RPMI8226 (cell line): ENCODE measurements around the gene IL25.

Experiments
- DNase-seq: peaks from one replicate; pipeline ENCODE4 v3.0.0-alpha.2; 2015

Gene IL25

DNA sequence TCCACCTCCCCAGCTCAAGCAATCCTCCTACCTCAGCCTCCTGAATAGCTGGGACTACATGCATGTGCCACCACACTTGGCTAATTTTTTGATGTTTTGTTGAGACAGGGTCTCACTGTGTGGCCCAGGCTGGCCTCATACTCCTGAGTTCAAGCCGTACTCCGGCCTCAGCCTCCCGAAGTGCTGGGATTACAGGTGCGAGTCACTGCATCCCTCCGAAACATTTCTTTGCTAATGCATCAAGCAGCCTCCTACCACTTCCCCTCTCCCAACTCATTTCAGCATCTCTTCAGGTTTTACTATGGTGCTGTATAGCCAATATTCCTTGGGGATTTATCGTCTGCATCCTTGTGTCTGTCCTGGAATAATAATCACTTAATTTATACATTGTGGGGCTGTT is 17.6 kb upstream of the IL25 start:
- DNase-seq = no peak

DNA sequence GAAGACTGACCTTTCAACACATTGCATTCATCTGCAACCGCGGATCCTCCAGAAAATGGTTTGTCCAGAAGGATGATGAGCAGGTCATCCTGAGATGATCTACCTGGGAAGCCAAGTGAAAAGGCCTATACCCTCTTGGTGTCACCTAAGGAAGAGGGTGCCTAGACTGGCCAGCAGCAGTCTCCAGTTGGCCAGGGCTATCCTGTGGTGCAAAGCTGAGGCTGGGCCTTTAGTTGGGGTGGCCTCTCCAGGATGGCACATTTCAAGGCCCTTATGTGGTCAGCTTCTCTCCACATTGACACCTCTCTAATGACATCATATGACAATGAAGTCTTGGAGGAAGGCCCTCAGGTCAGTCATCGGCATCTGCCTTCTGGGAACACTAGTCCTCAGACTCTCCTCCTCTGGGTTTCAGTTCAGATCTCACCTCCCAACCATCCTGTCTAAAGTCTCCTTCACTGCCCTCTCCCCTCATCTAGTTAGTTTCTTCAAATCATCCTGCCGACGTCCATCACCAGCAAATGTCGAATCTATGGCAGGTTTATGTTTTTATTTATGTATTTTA is 16.7 kb upstream of the IL25 start:
- peak; percentile 1 for DNase-seq

DNA sequence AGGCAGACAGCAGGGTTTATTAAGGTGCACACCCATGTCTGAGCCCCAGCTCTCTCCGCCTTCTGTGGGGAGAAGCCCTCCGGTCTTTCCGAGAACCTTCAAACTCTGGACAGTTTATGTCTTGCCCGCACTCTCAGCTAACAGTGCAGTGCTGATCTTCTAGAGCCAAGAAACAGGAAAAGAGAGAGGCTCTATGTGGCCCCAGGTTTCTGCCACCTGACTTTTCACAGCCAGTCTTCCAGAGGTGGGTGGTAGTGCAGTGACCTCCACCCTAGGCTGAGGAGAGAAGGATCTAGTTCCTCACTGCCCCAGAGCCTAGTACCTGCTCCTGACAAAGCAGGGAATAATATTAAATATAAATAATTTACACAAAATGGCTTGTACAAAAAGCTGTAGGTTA is 15.9 kb upstream of the IL25 start:
- no peak for DNase-seq

DNA sequence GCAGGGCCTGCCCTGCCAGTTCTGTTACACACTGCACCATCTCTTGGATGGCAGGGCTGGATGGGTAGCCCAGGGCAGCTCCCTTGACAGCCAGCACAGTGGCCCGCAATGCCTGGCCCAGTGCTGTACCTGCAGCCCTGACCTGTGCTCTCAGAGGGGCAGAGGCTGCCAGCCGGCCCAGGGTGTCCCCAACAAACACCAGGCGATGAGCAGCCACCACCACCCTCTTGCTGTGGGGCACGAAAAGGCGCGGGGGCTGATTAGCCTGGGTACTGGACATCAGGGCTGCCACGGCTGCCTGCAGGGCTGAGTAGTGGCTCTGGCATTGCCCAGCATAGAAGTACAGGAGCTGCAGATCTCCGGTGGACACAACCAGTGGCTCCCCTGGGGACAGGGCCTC is 15.3 kb upstream of the IL25 start:
- DNase-seq = no peak

DNA sequence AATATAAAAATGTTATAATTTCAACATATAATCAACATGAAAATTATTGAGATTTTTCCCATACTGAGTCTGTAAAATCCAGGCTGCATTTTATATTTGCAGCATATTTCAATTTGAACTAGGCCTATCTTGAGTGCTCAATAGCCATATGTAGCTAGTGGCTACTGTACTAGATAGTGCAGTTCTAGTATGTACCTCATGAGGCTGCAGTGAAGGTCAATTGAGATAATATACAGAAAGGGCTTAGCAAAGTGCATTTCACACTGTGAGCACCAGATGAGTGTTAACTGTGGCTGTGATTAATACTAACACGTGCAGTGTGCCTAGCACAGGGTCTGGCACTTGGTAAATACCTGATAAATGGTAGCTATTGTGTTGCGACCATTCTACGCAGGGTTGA is 14.6 kb upstream of the IL25 start:
- DNase-seq = peak; percentile 7

DNA sequence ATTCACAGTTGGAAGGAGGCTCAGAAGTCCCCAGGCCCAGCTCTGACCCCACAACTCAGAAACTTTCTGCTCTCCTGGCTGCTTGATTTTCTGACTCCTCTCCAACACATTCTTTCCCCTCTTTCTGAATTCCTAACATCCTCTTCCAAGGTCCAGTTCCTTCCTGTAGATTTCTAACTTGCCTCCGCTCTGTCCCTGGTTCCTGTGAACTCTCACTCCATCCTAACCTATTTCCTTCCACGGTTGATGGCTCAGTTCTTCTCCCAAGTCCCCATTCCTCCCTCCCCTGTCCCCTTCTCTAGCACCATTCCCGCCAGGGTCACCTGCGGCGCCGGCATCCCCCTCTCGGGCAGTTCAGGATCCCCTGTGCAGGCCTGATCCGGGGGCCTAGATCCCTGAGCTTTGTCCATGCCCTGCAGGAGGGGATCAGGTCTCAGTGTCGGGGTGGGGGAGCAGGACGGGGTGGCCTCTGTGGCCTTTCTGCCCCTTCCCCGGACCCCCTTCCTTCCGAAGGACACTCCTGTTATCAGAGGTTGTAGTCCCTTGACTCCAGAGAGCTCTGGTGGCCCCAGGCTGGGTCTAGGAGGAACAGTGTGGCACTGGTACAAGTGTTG is 13.9 kb upstream of the IL25 start:
- DNase-seq = no peak

DNA sequence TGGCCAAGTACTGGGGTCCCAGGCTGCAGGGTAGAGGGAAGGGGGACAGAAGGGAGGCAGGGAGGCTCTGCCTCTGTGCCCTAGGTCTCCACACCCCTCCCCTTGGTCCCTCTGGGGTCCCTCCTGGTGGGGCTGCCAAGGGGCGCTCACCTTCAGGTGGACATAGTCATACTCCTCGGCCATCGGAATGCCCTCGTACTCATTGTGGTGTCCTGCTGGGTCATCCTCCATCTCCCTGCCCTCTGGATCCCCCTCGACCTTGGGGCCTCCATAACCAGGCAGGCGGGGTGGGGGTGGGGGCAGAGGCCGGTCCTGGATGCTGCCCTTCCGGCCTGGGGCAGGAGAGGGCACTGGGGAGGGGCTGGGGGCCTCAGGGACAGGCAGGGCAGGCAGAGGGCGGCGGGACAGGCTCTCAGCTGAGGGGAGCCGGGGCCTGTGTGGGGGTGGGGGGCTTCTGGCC is 13.4 kb upstream of the IL25 start:
- no peak for DNase-seq

DNA sequence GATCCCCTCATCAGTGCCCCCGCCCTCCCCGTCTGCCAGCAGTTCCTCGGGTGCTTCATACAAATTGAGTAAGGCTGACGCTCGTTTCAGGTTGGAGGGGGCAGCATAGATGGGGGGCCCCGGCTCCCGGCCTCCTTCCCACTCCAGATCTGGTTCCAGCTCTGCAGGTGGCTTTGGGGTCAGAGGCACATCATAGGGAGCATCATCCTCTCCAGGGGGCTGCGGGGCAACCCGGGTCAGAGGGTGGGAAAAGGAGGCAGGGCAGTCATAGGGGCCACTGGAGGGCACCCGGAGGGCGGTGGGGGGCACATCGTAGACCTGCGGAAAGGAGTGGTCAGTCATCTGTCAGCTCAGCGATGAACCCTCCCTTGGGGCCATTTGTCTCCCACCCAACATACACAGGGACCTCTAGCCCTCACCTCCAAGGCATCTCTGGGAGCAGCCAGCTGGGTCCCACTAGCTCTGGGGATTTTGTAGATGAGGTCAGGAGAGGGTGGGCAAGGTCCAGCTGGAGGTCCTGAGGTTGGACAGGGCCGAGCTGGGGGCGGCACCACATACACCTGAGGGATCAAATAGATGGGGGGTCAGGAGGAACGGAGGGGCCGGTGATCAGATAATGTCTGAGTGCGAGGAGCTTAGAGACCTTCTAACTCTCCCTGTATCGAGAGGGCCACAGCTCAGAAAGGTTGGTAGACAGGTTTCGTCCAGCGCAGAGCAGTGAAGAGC is 12.7 kb upstream of the IL25 start:
- no peak for DNase-seq

DNA sequence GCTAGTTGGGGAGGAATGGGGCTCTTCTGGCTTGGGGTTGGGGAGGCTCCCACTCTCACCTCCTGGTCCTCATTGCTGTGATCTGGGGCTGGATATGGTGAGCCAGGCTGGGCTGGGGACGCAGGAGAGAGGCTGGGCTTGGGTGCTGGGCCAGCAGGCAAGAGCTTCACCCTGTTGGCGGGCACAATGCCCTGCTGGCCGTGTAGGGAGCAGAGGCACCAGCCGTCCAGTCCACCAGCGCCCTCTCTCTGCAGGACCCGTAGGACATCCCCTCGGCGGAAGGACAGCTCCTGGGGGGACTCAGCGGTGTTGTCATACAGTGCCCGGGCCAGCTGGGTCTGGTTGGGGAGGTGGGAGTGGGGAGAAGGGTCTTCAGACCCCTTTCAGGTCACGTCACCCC is 12.1 kb upstream of the IL25 start:
- DNase-seq = peak; percentile 47

DNA sequence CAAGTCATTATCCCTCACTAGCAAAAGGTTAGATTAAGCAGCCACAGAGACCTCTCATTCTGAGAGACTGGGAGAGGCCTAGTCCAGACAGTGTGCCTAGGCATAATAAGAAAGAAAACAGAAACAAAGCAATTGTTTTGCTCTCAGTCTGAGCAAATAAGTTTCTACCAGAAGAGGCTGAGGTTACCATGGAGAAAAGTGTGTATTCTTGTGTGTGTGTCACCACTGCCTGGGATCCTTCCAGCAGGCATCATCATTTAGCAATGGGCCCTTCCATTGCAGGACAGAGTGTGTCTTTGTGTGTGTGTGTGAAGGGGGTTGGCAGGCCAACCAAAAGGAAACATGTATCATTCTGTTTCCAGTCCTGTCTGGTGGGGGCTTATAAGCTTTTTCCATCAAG is 11.3 kb upstream of the IL25 start:
- DNase-seq = no peak

DNA sequence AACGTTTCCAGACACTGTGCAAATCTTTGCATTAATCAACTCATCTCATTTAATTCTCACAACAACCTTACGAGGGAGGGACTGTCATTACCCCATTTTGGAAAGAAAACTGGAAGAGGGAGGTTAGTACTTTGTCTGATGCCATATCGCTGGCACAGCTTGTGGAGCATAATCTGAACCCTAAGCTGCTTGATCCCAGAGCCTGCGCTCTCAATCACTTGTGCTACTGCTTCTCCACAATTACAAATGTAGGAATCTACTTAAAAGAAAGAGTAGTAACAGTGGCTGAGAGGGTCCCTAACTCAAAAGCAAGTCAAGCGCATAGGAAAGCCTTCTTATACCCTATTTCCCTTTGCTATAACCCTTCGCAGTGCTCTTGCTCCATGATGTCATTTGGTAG is 10.8 kb upstream of the IL25 start:
- DNase-seq = no peak

DNA sequence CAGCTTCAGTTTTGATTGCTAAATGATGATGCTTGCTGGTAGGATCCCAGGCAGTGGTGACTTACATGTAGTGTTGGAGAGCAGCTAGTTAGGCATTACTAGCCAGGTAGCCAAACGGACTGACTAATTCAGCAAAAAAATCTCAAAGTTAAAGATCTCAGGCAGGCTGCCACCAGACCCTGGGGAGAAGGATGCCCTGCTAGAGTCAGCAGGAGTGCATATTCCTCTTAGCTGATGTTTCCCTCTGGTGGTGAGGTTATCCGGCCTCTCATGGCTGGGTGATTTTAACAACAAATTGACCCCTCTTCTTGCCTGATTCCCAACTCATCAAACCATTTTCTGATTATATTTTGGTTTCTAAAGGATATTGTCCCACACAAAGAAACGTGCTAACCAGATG is 10.4 kb upstream of the IL25 start:
- peak; percentile 32 for DNase-seq

DNA sequence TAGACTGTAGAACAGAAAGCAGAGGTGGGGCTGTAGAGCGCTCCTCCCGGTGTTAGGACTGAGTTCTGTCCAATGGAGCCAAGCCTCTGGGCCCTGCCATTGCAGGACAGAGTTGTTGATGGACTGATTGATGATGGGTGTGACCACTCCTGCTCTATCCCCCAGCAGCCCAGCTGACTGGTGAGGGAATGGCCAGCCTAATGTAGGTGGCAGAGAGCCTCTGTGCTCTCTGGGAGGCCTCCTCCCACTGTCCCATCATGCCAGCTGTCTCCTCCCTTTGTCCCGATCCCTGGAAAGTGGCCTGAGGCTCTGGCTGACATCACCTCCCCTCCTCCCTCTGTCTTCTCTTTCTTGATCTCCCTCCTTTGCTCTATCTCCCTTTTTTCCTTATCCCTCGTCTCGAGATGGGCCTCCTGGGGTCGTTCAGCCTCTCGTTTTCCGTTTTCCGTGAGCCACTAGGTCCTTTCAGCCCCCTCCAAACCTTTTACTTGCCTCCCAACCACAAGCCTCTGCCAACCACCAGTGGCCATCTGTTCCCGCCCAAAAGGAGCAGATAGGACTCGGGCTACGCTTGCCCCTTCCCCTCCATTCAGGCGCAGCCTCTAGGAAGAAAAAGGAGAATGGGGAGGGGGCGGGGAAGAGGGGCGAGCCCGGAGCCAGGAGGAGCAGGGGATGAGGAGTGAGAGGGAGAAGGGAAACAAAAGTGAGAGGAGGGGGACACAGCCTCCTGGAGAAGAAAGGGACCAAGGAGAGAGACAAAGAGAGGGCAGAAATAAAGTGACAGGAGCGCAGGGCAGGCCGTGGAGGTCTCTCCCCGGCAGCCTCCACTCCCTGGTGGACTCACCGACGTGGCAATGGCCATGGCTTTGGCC is 8.2 kb upstream of the IL25 start:
- no peak for DNase-seq

DNA sequence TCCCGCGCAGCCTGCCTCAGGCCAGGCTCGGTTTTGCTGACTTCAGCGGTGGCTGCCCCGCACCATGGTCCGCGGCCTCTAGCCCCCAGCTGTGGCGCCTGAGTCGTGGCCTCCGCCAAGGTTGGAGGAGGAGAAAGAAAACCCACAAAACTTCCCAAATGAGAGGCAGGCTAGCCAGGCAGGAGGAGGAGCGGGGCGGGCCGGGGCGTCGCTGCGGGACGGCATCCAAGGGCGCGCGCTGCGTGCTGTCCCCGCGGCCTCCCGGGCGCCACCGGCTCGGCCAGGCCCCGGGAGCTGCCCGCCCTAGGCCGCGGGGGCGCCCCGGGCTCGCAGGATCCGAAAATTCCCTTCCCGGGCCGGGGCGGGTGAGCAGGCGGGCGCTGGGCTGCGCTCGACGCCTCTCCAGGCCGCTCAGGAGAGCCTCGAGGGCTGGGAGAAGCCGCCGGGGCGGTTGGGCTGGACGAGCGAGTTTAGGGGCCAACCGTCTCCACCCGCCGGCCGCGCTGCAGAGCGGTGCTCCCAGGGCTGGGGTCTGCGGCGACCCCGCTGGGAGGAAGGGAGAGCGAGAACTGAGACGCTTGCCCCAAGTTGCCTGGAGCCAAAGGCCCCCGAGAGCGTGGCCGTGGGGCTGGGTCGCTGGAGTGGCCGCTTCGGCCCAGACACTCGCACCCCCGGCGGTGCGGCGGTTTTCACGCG is 7.4 kb upstream of the IL25 start, which contains the start of gene EFS:
Gene EFS (minus strand): TSS at position 137 of the 696 bp plus-strand sequence. CDS start 147 bp downstream, outside the sequence.
- DNase-seq = no peak

DNA sequence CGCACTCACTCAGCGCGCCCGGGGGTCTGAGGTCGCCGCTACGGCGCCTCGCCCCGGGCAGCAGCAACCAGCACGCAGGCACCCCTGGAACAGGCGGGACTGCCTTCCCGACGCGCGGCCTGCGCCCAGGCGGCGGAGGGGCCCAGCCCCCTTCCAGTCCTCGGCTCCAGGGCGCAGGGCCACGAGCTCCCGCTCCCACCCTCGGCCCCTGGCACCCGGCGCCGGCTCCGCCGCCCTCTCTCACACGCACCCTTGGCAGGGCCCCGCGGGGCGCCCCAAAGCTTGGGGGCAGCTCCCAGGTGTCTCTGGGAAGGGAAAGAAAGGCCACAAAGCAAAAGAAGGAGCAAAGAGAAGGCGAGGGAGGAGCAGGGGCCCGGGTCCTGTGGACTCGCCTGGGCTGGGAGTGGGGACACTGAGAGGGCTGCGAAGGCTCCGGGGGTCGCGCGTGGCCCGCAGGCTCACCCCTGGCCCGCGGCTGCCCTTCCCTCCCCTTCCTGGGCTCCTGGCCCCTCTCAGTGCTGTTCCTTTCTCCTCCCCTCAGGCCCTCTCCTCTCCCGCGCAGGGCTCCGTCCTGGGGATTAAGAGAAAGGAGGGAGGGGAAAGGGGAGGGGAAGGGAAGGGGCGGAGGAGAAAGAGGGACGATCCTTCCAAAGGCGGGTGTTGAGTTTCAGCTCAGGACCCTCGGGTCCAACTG is 6.7 kb upstream of the IL25 start:
- no peak for DNase-seq

DNA sequence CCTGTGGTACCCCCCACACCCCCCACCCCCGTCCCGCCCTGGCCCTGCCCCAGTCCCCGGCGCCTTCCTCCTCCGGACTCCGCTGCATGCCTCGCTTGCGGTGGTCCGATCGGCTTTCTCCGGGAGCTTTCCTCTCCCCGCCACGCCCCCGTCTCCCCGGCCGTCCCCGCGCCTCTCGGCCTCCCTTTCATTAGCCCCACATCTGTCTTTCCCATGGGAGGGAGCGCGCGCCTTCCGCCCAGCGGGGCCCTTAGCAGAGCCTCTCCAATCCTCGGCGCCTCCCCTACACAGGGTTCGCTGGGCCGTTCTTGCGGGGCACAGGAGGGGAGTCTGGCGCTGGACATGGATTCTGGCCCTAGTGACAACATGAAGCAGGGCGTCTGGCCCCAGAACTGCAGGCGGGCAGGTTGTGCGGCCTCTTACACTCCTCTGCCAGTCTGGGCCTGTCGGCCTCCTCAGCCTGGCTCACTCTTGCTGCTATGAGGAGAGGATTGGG is 6.1 kb upstream of the IL25 start:
- no peak for DNase-seq

DNA sequence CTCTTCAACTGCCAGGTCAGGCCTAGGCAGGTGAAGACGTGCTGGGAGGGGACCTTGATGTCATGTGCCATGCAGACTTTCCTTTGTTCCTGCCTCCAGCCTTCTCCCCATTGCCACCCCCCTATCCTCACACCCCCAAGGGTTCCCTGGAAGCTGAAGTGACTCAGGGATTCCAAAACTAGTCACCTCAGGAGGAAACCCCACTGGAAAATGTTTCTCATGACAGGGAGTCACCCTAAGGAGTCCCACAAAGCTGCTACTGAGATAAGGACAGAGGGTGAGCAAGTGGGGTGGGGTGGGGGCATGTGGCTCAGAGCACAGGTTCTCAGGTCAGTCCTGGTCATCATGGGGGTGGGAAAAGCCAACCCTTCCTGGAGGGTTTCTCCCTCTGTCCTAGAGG is 2.4 kb upstream of the IL25 start:
- DNase-seq = no peak

DNA sequence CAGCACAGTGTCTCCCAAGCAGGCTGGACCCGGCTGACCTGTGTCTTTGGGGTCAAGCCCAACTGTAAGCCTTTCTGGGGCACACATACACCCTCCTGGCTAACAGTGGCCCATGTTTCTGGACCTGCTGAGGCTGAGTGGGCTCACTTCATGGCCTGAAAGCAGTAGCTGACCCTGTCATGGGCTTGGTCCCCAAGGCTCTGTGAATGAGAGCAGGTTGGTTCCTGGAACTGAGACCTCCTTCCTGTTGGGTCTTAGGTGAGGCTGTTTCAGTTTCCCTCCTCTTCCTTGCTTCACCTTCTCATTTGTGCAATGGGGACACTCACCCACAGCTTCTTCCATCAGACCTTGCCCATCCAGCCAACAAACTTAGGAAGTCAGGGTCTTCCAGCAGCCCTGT is 744 bp upstream of the IL25 start:
- DNase-seq = no peak

DNA sequence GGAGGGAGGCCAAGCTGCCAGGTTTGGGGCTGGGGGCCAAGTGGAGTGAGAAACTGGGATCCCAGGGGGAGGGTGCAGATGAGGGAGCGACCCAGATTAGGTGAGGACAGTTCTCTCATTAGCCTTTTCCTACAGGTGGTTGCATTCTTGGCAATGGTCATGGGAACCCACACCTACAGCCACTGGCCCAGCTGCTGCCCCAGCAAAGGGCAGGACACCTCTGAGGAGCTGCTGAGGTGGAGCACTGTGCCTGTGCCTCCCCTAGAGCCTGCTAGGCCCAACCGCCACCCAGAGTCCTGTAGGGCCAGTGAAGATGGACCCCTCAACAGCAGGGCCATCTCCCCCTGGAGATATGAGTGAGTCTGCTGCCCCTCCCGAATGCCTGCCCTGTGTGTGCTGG is 432 bp downstream of the IL25 start:
- no peak for DNase-seq

DNA sequence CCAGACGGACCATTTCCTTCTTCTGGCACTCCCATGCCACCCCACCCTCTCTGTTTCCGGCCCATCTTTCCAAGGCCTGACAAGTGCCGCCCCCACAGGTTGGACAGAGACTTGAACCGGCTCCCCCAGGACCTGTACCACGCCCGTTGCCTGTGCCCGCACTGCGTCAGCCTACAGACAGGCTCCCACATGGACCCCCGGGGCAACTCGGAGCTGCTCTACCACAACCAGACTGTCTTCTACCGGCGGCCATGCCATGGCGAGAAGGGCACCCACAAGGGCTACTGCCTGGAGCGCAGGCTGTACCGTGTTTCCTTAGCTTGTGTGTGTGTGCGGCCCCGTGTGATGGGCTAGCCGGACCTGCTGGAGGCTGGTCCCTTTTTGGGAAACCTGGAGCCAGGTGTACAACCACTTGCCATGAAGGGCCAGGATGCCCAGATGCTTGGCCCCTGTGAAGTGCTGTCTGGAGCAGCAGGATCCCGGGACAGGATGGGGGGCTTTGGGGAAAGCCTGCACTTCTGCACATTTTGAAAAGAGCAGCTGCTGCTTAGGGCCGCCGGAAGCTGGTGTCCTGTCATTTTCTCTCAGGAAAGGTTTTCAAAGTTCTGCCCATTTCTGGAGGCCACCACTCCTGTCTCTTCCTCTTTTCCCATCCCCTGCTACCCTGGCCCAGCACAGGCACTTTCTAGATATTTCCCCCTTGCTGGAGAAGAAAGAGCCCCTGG is 3.1 kb downstream of the IL25 start:
- no peak for DNase-seq

DNA sequence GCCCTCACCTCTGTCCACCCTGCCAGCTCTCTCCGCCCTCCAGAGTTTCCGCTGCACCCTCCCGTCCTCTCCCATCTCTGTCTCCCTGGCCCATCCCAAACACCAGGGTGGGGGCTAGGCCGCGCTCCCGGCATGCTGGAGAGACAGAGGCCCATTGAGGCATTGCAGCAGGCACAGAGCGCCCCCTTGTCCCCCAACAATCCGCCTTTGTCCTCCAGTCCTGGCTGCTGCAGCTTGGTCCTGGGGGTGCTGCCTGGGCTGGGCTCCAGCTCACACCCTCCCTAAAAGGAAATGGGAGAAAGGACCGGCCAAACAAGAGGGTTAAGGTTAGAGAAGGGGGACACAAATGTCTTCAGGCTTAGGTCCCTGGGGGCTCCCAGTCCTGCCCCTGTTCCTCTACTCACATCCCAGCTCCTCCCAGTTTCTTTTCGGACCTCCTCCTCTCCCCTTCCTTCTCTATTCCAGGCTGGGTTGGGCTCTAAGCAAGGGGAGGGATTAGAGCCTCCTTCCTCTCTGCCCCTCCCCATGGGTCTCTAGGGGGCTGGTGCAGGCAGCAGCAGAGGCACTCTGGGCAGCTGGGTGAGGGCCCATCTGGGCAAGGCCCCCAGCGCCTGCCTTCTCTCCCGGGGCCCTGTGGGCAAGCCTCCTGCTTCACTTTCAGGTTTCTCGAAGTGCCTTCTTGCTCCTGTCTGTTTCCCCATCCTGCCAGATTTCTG is 4.0 kb downstream of the IL25 start, which contains the start of gene CMTM5:
Gene CMTM5 (plus strand): TSS at position 565 of the 716 bp plus-strand sequence. CDS start 206 bp downstream, outside the sequence.
- DNase-seq = no peak
